HCT116 (cell line): ENCODE measurements around the gene PCDHA5. TPM values are rescaled to one million over a fixed set of nuclear protein-coding genes. Genes with fewer than 3 reads are reported as not detected.

Experiments
- ATAC-seq: fragments of 200-7000 bp; cut with Tn5 transposase; 2 replicates; pipeline ENCODE4 v1.9.1; 2020; ENCODE audit warnings: mild to moderate bottlenecking, moderate library complexity
- BruUV-seq: library from RNA; stranded (reverse); fragments of 400-500 nt; replicated peaks from 2 replicates; lab custom pipeline; 2021; lab: Mats Ljungman, UMichigan
- CTCF ChIA-PET: fragments of 300-600 bp; sonication (Branson Sonifier 250); formaldehyde crosslinking; loops from one replicate; lab custom pipeline; 2021; ENCODE audit warnings: antibody characterized with exemption; lab: Charles Lee
- POLR2A ChIA-PET: fragments of 300-600, 350-600 bp; sonication (Branson Sonifier 250); formaldehyde crosslinking; loops from one replicate; lab custom pipeline; 2021; ENCODE audit warnings: antibody characterized with exemption; lab: Charles Lee
- RAD21 ChIA-PET, 2 experiments: fragments of 300-600 bp; sonication (Branson Sonifier 250); formaldehyde crosslinking; loops; one replicate each; lab custom pipeline; 2023; ENCODE audit warnings: low total read pairs in 2 of 2; ENCODE audit not compliant: uncharacterized antibody in 2 of 2, unreplicated experiment in 2 of 2, low non-redundant PET in 1 of 2; lab: Charles Lee
- DNase-seq: peaks from one replicate; pipeline ENCODE4 v3.0.0-alpha.2; 2010; ENCODE audit warnings: low read depth, low spot score
- H2AFZ ChIP-seq: fragments of 200-600 bp; shearing (Covaris generic), sonication (generic); 2 replicates; pipeline ENCODE4 v1.6.1; 2017; ENCODE audit warnings: low read depth, mixed run types, mixed read lengths, antibody characterized with exemption, low read length; ENCODE audit not compliant: poor library complexity, severe bottlenecking
- H3K27ac ChIP-seq: 2 replicates; pipeline ENCODE4 v1.5.1; 2012; ENCODE audit warnings: low read depth, low read length
- H3K27me3 ChIP-seq: fragments of 200-600 bp; sonication (generic); 2 replicates; pipeline ENCODE4 v1.6.1; 2016; ENCODE audit warnings: mixed run types, low read length, mixed read lengths; ENCODE audit not compliant: insufficient read depth
- H3K36me3 ChIP-seq, 2 experiments: fragments of 200-500 bp in 1 of 2; fragments of 200-600 bp in 1 of 2; sonication (Bioruptor generic) in 1 of 2; sonication (generic) in 1 of 2; 2 replicates each; pipeline versions ENCODE4 v1.5.1 to v1.6.1; 2014 to 2016; ENCODE audit warnings: low read length in 2 of 2, inconsistent platforms in 1 of 2, mixed read lengths in 1 of 2, mixed run types in 1 of 2; ENCODE audit not compliant: insufficient read depth in 2 of 2, control insufficient read depth in 1 of 2
- H3K4me1 ChIP-seq, 2 experiments: fragments of 200-600 bp in 1 of 2; sonication (generic) in 1 of 2; 2 replicates each; pipeline versions ENCODE4 v1.5.1 to v1.6.1; 2012 to 2017; ENCODE audit warnings: low read length in 2 of 2, inconsistent platforms in 1 of 2, mild to moderate bottlenecking in 1 of 2, mixed read lengths in 1 of 2, mixed run types in 1 of 2, moderate library complexity in 1 of 2; ENCODE audit not compliant: insufficient read depth in 2 of 2, control insufficient read depth in 1 of 2
- H3K4me2 ChIP-seq: fragments of 200-600 bp; sonication (generic); 2 replicates; pipeline ENCODE4 v1.6.1; 2017; ENCODE audit warnings: mixed run types, low read length, mixed read lengths
- H3K4me3 ChIP-seq, 2 experiments: fragments of 200-600 bp in 1 of 2; sonication (generic) in 1 of 2; replicated peaks in 1 of 2; 2 replicates each; pipeline ENCODE4 v1.5.1; 2011 to 2016; ENCODE audit warnings: low read length in 2 of 2, control low read depth in 1 of 2, low read depth in 1 of 2, mild to moderate bottlenecking in 1 of 2, mixed read lengths in 1 of 2, mixed run types in 1 of 2
- H3K79me2 ChIP-seq: fragments of 200-600 bp; sonication (generic); 2 replicates; pipeline ENCODE4 v1.6.1; 2017; ENCODE audit warnings: mild to moderate bottlenecking, mixed run types, low read length, moderate library complexity, mixed read lengths; ENCODE audit not compliant: insufficient read depth
- H3K9ac ChIP-seq: fragments of 200-600 bp; sonication (generic); 2 replicates; pipeline ENCODE4 v1.6.1; 2016; ENCODE audit warnings: low read length, mixed read lengths
- H3K9me2 ChIP-seq: fragments of 200-600 bp; sonication (generic), shearing (Covaris generic); 2 replicates; pipeline ENCODE4 v1.6.1; 2017; ENCODE audit warnings: mixed run types, mild to moderate bottlenecking, moderate library complexity; ENCODE audit not compliant: insufficient read depth
- H3K9me3 ChIP-seq, 2 experiments: fragments of 200-500 bp in 1 of 2; fragments of 200-600 bp in 1 of 2; sonication (Bioruptor generic) in 1 of 2; sonication (generic) in 1 of 2; 2 replicates each; pipeline ENCODE4 v1.6.1; 2014 to 2017; ENCODE audit warnings: low read length in 2 of 2, mixed read lengths in 2 of 2, inconsistent platforms in 1 of 2, low read depth in 1 of 2, mild to moderate bottlenecking in 1 of 2, mixed run types in 1 of 2, moderate library complexity in 1 of 2; ENCODE audit not compliant: control insufficient read depth in 1 of 2, insufficient read depth in 1 of 2
- H4K20me1 ChIP-seq: fragments of 200-600 bp; sonication (generic), shearing (Covaris generic); 2 replicates; pipeline ENCODE4 v1.6.1; 2017; ENCODE audit warnings: mixed run types, mild to moderate bottlenecking, moderate library complexity; ENCODE audit not compliant: insufficient read depth
- CEBPB ChIP-seq: IDR thresholded peaks from 2 replicates; pipeline ENCODE4 v1.6.1; 2012; ENCODE audit warnings: low read depth
- CTCF ChIP-seq, 3 experiments: fragments of 200-600 bp in 1 of 3; sonication (generic) in 1 of 3; IDR thresholded peaks in 2 of 3; conservative IDR thresholded peaks in 1 of 3; 2 replicates each; pipeline ENCODE4 v1.5.1; 2012 to 2017; ENCODE audit warnings: low read depth in 2 of 3, low read length in 2 of 3, antibody characterized with exemption in 1 of 3, borderline replicate concordance in 1 of 3, control low read depth in 1 of 3, mild to moderate bottlenecking in 1 of 3, mixed read lengths in 1 of 3, mixed run types in 1 of 3, moderate library complexity in 1 of 3; ENCODE audit not compliant: insufficient read depth in 1 of 3
- ELF1 ChIP-seq: IDR thresholded peaks from 2 replicates; pipeline ENCODE4 v1.6.1; 2012; ENCODE audit warnings: low read depth, borderline replicate concordance
- EZH2phosphoT487 ChIP-seq: fragments of 200-600 bp; IDR thresholded peaks from 2 replicates; pipeline ENCODE4 v1.6.1; 2018; ENCODE audit warnings: antibody characterized with exemption, borderline replicate concordance
- POLR2AphosphoS5 ChIP-seq: IDR thresholded peaks from 2 replicates; pipeline ENCODE4 v1.6.1; 2011; ENCODE audit warnings: mild to moderate bottlenecking, low read depth, low read length, moderate library complexity
- REST ChIP-seq: IDR thresholded peaks from 2 replicates; pipeline ENCODE4 v1.6.1; 2012; ENCODE audit warnings: low read depth
- SP1 ChIP-seq: IDR thresholded peaks from 2 replicates; pipeline ENCODE4 v1.6.1; 2012; ENCODE audit warnings: low read depth
- YY1 ChIP-seq: IDR thresholded peaks from 2 replicates; pipeline ENCODE4 v1.6.1; 2011; ENCODE audit warnings: low read length, low read depth, moderate library complexity, mild to moderate bottlenecking; ENCODE audit not compliant: insufficient replicate concordance; ENCODE audit errors: extremely low read depth
- ZBTB33 ChIP-seq: IDR thresholded peaks from 2 replicates; pipeline ENCODE4 v1.6.1; 2011; ENCODE audit warnings: mild to moderate bottlenecking, low read length, moderate library complexity; ENCODE audit not compliant: insufficient replicate concordance; ENCODE audit errors: extremely low read depth
- ZFX ChIP-seq: fragments of 450-650 bp; IDR thresholded peaks from 2 replicates; pipeline ENCODE4 v1.6.1; 2017
- intact Hi-C: fragments of 100-400 bp; cut with micrococcal nuclease; formaldehyde crosslinking; loops from 2 replicates; pipeline ENCODE4 v1.10.0; 2022
- total RNA-seq: library from RNA; stranded (reverse); gene quantifications from one replicate; pipeline ENCODE4 v1.2.1, GENCODE V29; 2021; ENCODE audit not compliant: unreplicated experiment
- TF ChIP-seq, protein P1 (sequence below): IDR thresholded peaks from 2 replicates; pipeline ENCODE4 v1.6.1; 2012

Gene PCDHA5
- total RNA-seq, 1 experiment from 2014 or later = not detected

- ChIA-PET POLR2A (no interaction called here), RAD21 (no interaction called here), CTCF (no interaction called here)
- Histone ChIP-seq H3K9me2 (no peaks in the 10 kb centered on the region), H3K27me3 (no peaks in the 10 kb centered on the region), H3K4me2 (no peak within 1 kb of the TSS), H3K4me1 (no peaks in the 10 kb centered on the region), H3K9ac (no peak within 1 kb of the TSS), H3K4me3 (no peak within 1 kb of the TSS), H2AFZ (no peak within 1 kb of the TSS), H3K79me2 (no peaks in the 10 kb centered on the region), H3K9me3 (peaks cover 0 to 5% of the 10 kb centered on the region in 2 experiments; a peak in 2 of 4 replicates), H4K20me1 (no peaks in the 10 kb centered on the region), H3K36me3 (no peaks in the 10 kb centered on the region), H3K27ac (no peak within 1 kb of the TSS)
- intact Hi-C loops = no loop called here
- ATAC-seq (no peak), DNase-seq (no peak)
- TF ChIP-seq YY1 = no peak
- no peak for TF ChIP-seq SP1
- TF ChIP-seq, protein P1, sequence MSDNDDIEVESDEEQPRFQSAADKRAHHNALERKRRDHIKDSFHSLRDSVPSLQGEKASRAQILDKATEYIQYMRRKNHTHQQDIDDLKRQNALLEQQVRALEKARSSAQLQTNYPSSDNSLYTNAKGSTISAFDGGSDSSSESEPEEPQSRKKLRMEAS = no peak
- BruUV-seq = no TSS peak
These were observed 20.5 kb upstream of the PCDHA5 start, which contains the start of gene PCDHA3 for GRCh38 chr5:140800816-140801493. PCDHA3 (plus strand) TSS chr5:140801057.

- CTCF ChIA-PET = no interaction called here
- no peak overlapping the region for H3K4me2 ChIP-seq
- TF ChIP-seq ELF1 (no peak), ZBTB33 (no peak), CEBPB (no peak), EZH2phosphoT487 (no peak), CTCF (IDR thresholded peaks at IDR 0.05 in 2 of 3, conservative IDR thresholded peaks at IDR 0.05 in 1 of 3; ENCODE audit: borderline replicate concordance in 1 of 3, insufficient read depth in 1 of 3, low read depth in 2 of 3, low read length in 2 of 3) (no peak), REST (no peak), SP1 (no peak), POLR2AphosphoS5 (no peak), ZFX (no peak)
These were observed 19.9 kb upstream of the PCDHA5 start for GRCh38 chr5:140801494-140801841.

More at GRCh38 chr5:140801494-140801841, 19.9 kb upstream of the PCDHA5 start:
- no peaks in the 10 kb centered on the region for H3K27me3 ChIP-seq
- DNase-seq = no peak
- intact Hi-C loops = no loop called here
- H3K4me3 ChIP-seq = no peak overlapping the region
- ChIA-PET POLR2A (no interaction called here), RAD21 (no interaction called here)
- no peaks in the 10 kb centered on the region for H3K9me2 ChIP-seq
- H3K36me3 ChIP-seq = no peaks in the 10 kb centered on the region
- no peaks in the 10 kb centered on the region for H3K4me1 ChIP-seq
- no peak overlapping the region for H2AFZ ChIP-seq
- no peaks in the 10 kb centered on the region for H4K20me1 ChIP-seq
- H3K27ac ChIP-seq = no peak overlapping the region
- peaks cover 0 to 5% of the 10 kb centered on the region in 2 experiments; a peak in 2 of 4 replicates for H3K9me3 ChIP-seq
- no peak for ATAC-seq
- no peak overlapping the region for H3K9ac ChIP-seq
- no peaks in the 10 kb centered on the region for H3K79me2 ChIP-seq
- no TSS peak for BruUV-seq
